Activated CD4-positive, alpha-beta T cell treated with anti-CD3 and anti-CD28 coated beads for 1 hour (primary cell): ENCODE results near the gene B3GNT9.

Experiments used
- DNase-seq: peaks from one replicate; pipeline ENCODE4 v3.0.0-alpha.2; 2020

Gene B3GNT9

GRCh38 chr16:67109407-67110135 is 41.2 kb downstream of the B3GNT9 start, which contains the start of gene PHAF1:
TSS of gene PHAF1 (plus strand) at chr16:67109941. CDS start at chr16:67110176, 235 bp downstream.
- peak; percentile 95 for DNase-seq

- DNase-seq = no peak
Measured at GRCh38 chr16:67108931-67109406, 41.8 kb downstream of the B3GNT9 start.

GRCh38 chr16:67108489-67108888 is 42.3 kb downstream of the B3GNT9 start:
- no peak for DNase-seq

GRCh38 chr16:67105881-67106280 is 44.9 kb downstream of the B3GNT9 start:
- no peak for DNase-seq

GRCh38 chr16:67105246-67105645 is 45.6 kb downstream of the B3GNT9 start:
- DNase-seq = no peak

- DNase-seq = no peak
Measured at GRCh38 chr16:67104845-67105244, 46.0 kb downstream of the B3GNT9 start.

GRCh38 chr16:67104061-67104460 is 46.7 kb downstream of the B3GNT9 start:
- DNase-seq = no peak

- DNase-seq = no peak
Measured at GRCh38 chr16:67101311-67102082, 49.3 kb downstream of the B3GNT9 start.

- DNase-seq = no peak
Measured at GRCh38 chr16:67100569-67101310, 50.1 kb downstream of the B3GNT9 start.

- no peak for DNase-seq
Measured at GRCh38 chr16:67098599-67098998, 52.2 kb downstream of the B3GNT9 start.
